ENCODE results near the gene COX10.
"Not testable (repeated sequence)": the region's sequence is repeated elsewhere in the genome, so short reads cannot be mapped to it uniquely, and the experiment has no call there.

COX10 gene

GRCh38 chr17:14177801-14178200 is 108.5 kb downstream of the COX10 start:
- DNase-seq (ENCODE audit: low read depth), result not testable (repeated sequence)

- not testable (repeated sequence) for DNase-seq (ENCODE audit: low read depth)
These were observed 110.6 kb downstream of the COX10 start for GRCh38 chr17:14179951-14180350.

GRCh38 chr17:14182084-14182483 is 112.8 kb downstream of the COX10 start:
- not testable (repeated sequence) for DNase-seq (ENCODE audit: low read depth)

- not testable (repeated sequence) for DNase-seq (ENCODE audit: low read depth)
These were observed 115.2 kb downstream of the COX10 start for GRCh38 chr17:14184536-14184935.

- DNase-seq (ENCODE audit: low read depth), result not testable (repeated sequence)
These were observed 117.1 kb downstream of the COX10 start for GRCh38 chr17:14186443-14186842.

- not testable (repeated sequence) for DNase-seq (ENCODE audit: low read depth)
These were observed 121.5 kb downstream of the COX10 start for GRCh38 chr17:14190774-14191173.

- not testable (repeated sequence) for DNase-seq (ENCODE audit: low read depth)
These were observed 122.2 kb downstream of the COX10 start for GRCh38 chr17:14191469-14191868.

- DNase-seq (ENCODE audit: low read depth), result not testable (repeated sequence)
These were observed 122.7 kb downstream of the COX10 start for GRCh38 chr17:14192039-14192438.

GRCh38 chr17:14192636-14193344 is 123.5 kb downstream of the COX10 start:
- DNase-seq (ENCODE audit: low read depth), result not testable (repeated sequence)

- no peak for DNase-seq (ENCODE audit: low read depth)
These were observed 127.2 kb downstream of the COX10 start for GRCh38 chr17:14196377-14196997.

- DNase-seq (ENCODE audit: low read depth), result no peak
These were observed 127.8 kb downstream of the COX10 start for GRCh38 chr17:14197057-14197456.

GRCh38 chr17:14197586-14197985 is 128.3 kb downstream of the COX10 start:
- no peak for DNase-seq (ENCODE audit: low read depth)

- no peak for DNase-seq (ENCODE audit: low read depth)
These were observed 128.7 kb downstream of the COX10 start for GRCh38 chr17:14198013-14198412.

- DNase-seq (ENCODE audit: low read depth), result no peak
These were observed 129.3 kb downstream of the COX10 start for GRCh38 chr17:14198575-14198974.

- no peak for DNase-seq (ENCODE audit: low read depth)
These were observed 130.3 kb downstream of the COX10 start for GRCh38 chr17:14199601-14200000.

GRCh38 chr17:14200354-14200753 is 131.1 kb downstream of the COX10 start:
- DNase-seq (ENCODE audit: low read depth), result no peak

- no peak for DNase-seq (ENCODE audit: low read depth)
These were observed 132.0 kb downstream of the COX10 start for GRCh38 chr17:14201021-14201987.

GRCh38 chr17:14201988-14202380 is 132.7 kb downstream of the COX10 start:
- DNase-seq (ENCODE audit: low read depth), result no peak

GRCh38 chr17:14202388-14203166 is 133.3 kb downstream of the COX10 start:
- DNase-seq (ENCODE audit: low read depth), result no peak

- DNase-seq (ENCODE audit: low read depth), result no peak
These were observed 134.1 kb downstream of the COX10 start for GRCh38 chr17:14203388-14203787.

- DNase-seq (ENCODE audit: low read depth), result no peak
These were observed 134.8 kb downstream of the COX10 start for GRCh38 chr17:14204084-14204483.

GRCh38 chr17:14204546-14204945 is 135.2 kb downstream of the COX10 start:
- no peak for DNase-seq (ENCODE audit: low read depth)

Measured in stromal cell of bone marrow (primary cell).